ENCODE measurements around the gene CUX1. TPM values are rescaled to one million over a fixed set of nuclear protein-coding genes. Genes with fewer than 3 reads are reported as not detected.

The CUX1 gene
- total RNA-seq, 1 donor from 2014 or later = 50.6 TPM

- no peak for FAIRE-seq
- Mint-ChIP-seq H3K27me3 (ENCODE audit: low read depth, unreplicated experiment) (no peaks in the 10 kb centered on the region), H3K4me1 (ENCODE audit: low read depth, unreplicated experiment) (peaks cover 6% of the 10 kb centered on the region), H3K9me3 (ENCODE audit: unreplicated experiment) (no peaks in the 10 kb centered on the region), H3K36me3 (ENCODE audit: low read depth, unreplicated experiment) (peaks cover 7% of the 10 kb centered on the region), H3K4me3 (ENCODE audit: unreplicated experiment) (no peak overlapping the region), H3K27ac (ENCODE audit: unreplicated experiment) (peak overlapping the region; percentile 41)
- DNase-seq (ENCODE audit: low read depth) = no peak
- Histone ChIP-seq H3K4me1 (ENCODE audit: insufficient read depth, low read length) (peaks cover 28% of the 10 kb centered on the region), H3K27me3 (ENCODE audit: insufficient read depth, low read length) (no peaks in the 10 kb centered on the region), H2AFZ (ENCODE audit: low read depth, low read length) (no peak overlapping the region), H4K20me1 (ENCODE audit: insufficient read depth, low read length) (no peaks in the 10 kb centered on the region), H3K79me2 (ENCODE audit: insufficient read depth, low read length) (no peaks in the 10 kb centered on the region), H3K4me2 (ENCODE audit: low read length) (no peak overlapping the region), H3K9me3 (ENCODE audit: insufficient read depth, low read depth, low read length) (no peaks in the 10 kb centered on the region), H3K27ac (ENCODE audit: low read depth, low read length) (no peak overlapping the region), H3K9ac (ENCODE audit: low read length) (no peak overlapping the region), H3K4me3 (ENCODE audit: insufficient read depth, low read depth, low read length) (no peak overlapping the region), H3K36me3 (ENCODE audit: insufficient read depth, low read length) (no peaks in the 10 kb centered on the region)
- no peak for TF ChIP-seq EZH2 (IDR thresholded peaks at IDR 0.05; ENCODE audit: insufficient read depth, low read length)
- no peak for TF ChIP-seq CTCF (IDR thresholded peaks at IDR 0.05; ENCODE audit: insufficient read depth, low read depth, low read length)
Measured at GRCh38 chr7:102223184-102223583, 405.8 kb downstream of the CUX1 start.

GRCh38 chr7:102225025-102225424 is 407.6 kb downstream of the CUX1 start:
- no peak overlapping the region for H3K4me3 Mint-ChIP-seq (ENCODE audit: unreplicated experiment)

More at GRCh38 chr7:102225025-102225424, 407.6 kb downstream of the CUX1 start:
- TF ChIP-seq CTCF (IDR thresholded peaks at IDR 0.05; ENCODE audit: insufficient read depth, low read depth, low read length) (no peak), EZH2 (IDR thresholded peaks at IDR 0.05; ENCODE audit: insufficient read depth, low read length) (no peak)
- Histone ChIP-seq H4K20me1 (ENCODE audit: insufficient read depth, low read length) (no peaks in the 10 kb centered on the region), H3K36me3 (ENCODE audit: insufficient read depth, low read length) (no peaks in the 10 kb centered on the region), H3K79me2 (ENCODE audit: insufficient read depth, low read length) (no peaks in the 10 kb centered on the region), H3K27me3 (ENCODE audit: insufficient read depth, low read length) (no peaks in the 10 kb centered on the region), H3K27ac (ENCODE audit: low read depth, low read length) (no peak overlapping the region), H3K9me3 (ENCODE audit: insufficient read depth, low read depth, low read length) (no peaks in the 10 kb centered on the region), H3K4me2 (ENCODE audit: low read length) (no peak overlapping the region), H3K4me3 (ENCODE audit: insufficient read depth, low read depth, low read length) (no peak overlapping the region), H3K4me1 (ENCODE audit: insufficient read depth, low read length) (peaks cover 28% of the 10 kb centered on the region), H3K9ac (ENCODE audit: low read length) (no peak overlapping the region), H2AFZ (ENCODE audit: low read depth, low read length) (no peak overlapping the region)
- FAIRE-seq = no peak
- Mint-ChIP-seq H3K4me1 (ENCODE audit: low read depth, unreplicated experiment) (peaks cover 6% of the 10 kb centered on the region), H3K27me3 (ENCODE audit: low read depth, unreplicated experiment) (no peaks in the 10 kb centered on the region), H3K9me3 (ENCODE audit: unreplicated experiment) (no peaks in the 10 kb centered on the region), H3K36me3 (ENCODE audit: low read depth, unreplicated experiment) (no peaks in the 10 kb centered on the region), H3K27ac (ENCODE audit: unreplicated experiment) (no peak overlapping the region)
- no peak for DNase-seq (ENCODE audit: low read depth)

All from astrocyte (in vitro differentiated cells and primary cell).